ENCODE data around the gene MEOX2. TPM values are rescaled to one million over a fixed set of nuclear protein-coding genes. Genes with fewer than 3 reads are reported as not detected.

MEOX2 gene
- total RNA-seq, 1 donor from 2014 or later: 0.39 TPM

DNA sequence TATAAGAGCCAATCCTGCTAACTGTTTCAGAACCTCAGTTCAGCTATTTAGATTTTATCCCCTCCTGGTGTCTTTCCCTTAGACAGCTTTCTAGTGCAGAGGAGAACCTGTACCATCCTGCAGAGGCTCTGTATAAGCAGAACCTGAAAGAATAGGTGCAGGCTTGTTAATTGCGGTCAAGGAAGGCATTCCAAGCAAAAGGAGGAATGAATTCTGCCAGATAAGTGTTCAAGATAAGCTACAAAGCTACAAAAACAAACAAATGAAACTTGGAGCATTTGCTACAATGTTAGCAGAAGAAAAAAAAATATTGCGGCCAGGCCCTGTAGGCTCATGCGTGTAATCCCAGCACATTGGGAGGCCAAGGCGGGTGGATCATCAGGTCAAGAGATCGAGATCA, 92.0 kb downstream of the MEOX2 start:
- no peaks in the 10 kb centered on the region for H3K4me1 Mint-ChIP-seq (ENCODE audit: low read depth, unreplicated experiment)
- peaks cover 2% of the 10 kb centered on the region for H3K9me3 Mint-ChIP-seq (ENCODE audit: unreplicated experiment)
- no peaks in the 10 kb centered on the region for H3K27me3 Mint-ChIP-seq (ENCODE audit: unreplicated experiment)
- TF ChIP-seq, protein P1, sequence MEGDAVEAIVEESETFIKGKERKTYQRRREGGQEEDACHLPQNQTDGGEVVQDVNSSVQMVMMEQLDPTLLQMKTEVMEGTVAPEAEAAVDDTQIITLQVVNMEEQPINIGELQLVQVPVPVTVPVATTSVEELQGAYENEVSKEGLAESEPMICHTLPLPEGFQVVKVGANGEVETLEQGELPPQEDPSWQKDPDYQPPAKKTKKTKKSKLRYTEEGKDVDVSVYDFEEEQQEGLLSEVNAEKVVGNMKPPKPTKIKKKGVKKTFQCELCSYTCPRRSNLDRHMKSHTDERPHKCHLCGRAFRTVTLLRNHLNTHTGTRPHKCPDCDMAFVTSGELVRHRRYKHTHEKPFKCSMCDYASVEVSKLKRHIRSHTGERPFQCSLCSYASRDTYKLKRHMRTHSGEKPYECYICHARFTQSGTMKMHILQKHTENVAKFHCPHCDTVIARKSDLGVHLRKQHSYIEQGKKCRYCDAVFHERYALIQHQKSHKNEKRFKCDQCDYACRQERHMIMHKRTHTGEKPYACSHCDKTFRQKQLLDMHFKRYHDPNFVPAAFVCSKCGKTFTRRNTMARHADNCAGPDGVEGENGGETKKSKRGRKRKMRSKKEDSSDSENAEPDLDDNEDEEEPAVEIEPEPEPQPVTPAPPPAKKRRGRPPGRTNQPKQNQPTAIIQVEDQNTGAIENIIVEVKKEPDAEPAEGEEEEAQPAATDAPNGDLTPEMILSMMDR (IDR thresholded peaks at IDR 0.05; ENCODE audit: partially characterized antibody, unreplicated experiment): no peak
- no peak overlapping the region for H3K27ac Mint-ChIP-seq (ENCODE audit: unreplicated experiment)
- DNase-seq: no peak
- no peak overlapping the region for H3K4me3 Mint-ChIP-seq (ENCODE audit: unreplicated experiment)
- H3K36me3 Mint-ChIP-seq (ENCODE audit: unreplicated experiment): no peaks in the 10 kb centered on the region

DNA sequence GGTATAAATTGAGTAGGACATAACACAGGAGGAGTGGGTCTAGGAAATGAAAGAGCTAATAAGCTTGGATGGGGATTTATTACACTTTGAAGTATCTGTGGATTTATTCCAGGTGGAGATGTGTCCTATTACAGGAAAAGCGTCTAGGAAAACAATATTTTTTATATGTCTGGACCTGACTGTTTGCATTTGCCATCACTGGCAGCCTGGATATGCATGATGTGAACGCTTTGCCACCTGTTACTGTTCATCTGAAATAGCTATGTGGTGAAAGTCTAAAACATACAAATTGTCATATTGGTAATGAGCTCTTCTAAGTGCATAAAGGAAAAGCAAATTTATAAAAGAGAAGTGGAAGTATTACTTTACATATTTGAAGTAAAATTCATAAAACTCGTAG, 93.1 kb downstream of the MEOX2 start:
- TF ChIP-seq, protein P1 (IDR thresholded peaks at IDR 0.05; ENCODE audit: partially characterized antibody, unreplicated experiment): no peak
- DNase-seq: no peak
- peaks cover 2% of the 10 kb centered on the region for H3K9me3 Mint-ChIP-seq (ENCODE audit: unreplicated experiment)
- H3K4me1 Mint-ChIP-seq (ENCODE audit: low read depth, unreplicated experiment): no peaks in the 10 kb centered on the region
- no peaks in the 10 kb centered on the region for H3K36me3 Mint-ChIP-seq (ENCODE audit: unreplicated experiment)
- H3K27me3 Mint-ChIP-seq (ENCODE audit: unreplicated experiment): no peaks in the 10 kb centered on the region
- no peak overlapping the region for H3K4me3 Mint-ChIP-seq (ENCODE audit: unreplicated experiment)
- H3K27ac Mint-ChIP-seq (ENCODE audit: unreplicated experiment): no peak overlapping the region

DNA sequence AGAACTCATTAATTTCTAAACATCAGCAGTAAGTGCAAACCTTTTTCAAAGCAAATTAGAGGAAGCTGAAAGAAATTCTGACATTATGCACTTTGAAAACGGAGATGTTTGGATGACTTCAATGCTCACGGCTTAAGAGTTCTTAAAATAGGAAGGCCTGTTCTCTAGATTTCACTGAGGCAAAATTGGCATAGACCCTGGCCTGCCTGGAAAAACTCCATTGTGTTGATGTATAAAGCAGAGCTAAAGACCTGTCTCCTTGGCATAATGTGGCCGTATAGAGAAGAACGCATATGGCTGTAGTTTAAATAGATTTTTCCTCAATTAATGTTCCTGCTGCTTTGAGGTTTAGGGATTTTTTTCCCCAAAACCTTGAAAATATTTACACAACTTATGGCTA, 100.2 kb downstream of the MEOX2 start:
- Mint-ChIP-seq H3K27ac (ENCODE audit: unreplicated experiment) (no peak overlapping the region), H3K27me3 (ENCODE audit: unreplicated experiment) (no peaks in the 10 kb centered on the region), H3K4me1 (ENCODE audit: low read depth, unreplicated experiment) (no peaks in the 10 kb centered on the region), H3K4me3 (ENCODE audit: unreplicated experiment) (no peak overlapping the region), H3K9me3 (ENCODE audit: unreplicated experiment) (peaks cover 2% of the 10 kb centered on the region), H3K36me3 (ENCODE audit: unreplicated experiment) (peaks cover 12% of the 10 kb centered on the region)
- TF ChIP-seq, protein P1 (IDR thresholded peaks at IDR 0.05; ENCODE audit: partially characterized antibody, unreplicated experiment): no peak
- DNase-seq: no peak

DNA sequence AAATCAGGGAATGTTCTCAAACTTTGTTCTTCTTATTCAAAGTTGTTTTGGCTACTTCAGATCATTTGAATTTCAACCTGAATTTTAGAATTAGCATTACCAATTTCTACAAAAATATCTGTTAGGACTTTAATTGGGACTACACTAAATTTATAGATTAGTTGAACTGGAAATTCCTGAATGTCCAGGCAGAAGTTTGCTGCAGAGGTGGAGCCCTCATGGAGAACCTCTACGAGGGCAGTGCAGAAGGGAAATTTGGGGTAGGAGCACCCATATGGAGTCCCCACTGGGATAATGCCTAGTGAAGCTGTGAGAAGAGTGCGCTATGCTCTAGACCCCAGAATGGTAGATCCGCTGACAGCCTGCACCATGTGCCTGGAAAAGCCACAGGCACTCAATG, 101.9 kb downstream of the MEOX2 start:
- H3K36me3 Mint-ChIP-seq (ENCODE audit: unreplicated experiment): peaks cover 12% of the 10 kb centered on the region
- DNase-seq: no peak
- H3K9me3 Mint-ChIP-seq (ENCODE audit: unreplicated experiment): peaks cover 2% of the 10 kb centered on the region
- no peaks in the 10 kb centered on the region for H3K4me1 Mint-ChIP-seq (ENCODE audit: low read depth, unreplicated experiment)
- H3K27ac Mint-ChIP-seq (ENCODE audit: unreplicated experiment): no peak overlapping the region
- TF ChIP-seq, protein P1 (IDR thresholded peaks at IDR 0.05; ENCODE audit: partially characterized antibody, unreplicated experiment): no peak
- H3K4me3 Mint-ChIP-seq (ENCODE audit: unreplicated experiment): no peak overlapping the region
- no peaks in the 10 kb centered on the region for H3K27me3 Mint-ChIP-seq (ENCODE audit: unreplicated experiment)

DNA sequence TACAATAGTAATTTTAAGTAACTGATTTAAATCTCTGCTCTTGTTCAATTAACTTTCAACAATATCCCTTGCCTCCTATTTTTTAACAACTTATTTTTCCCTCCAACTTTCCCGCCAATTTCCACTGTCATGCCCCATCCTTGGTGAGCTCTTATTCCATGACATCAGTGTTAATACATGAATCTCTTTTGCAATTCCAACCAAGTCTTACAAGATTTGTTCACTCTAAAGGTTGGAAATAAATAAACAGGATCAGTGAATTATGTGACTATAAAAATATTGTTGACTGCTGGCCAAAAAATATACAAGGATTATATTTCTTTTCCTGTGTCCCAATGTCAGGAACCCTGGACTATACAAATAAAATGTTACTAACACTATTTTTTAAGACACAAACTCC, 103.7 kb downstream of the MEOX2 start:
- Mint-ChIP-seq H3K9me3 (ENCODE audit: unreplicated experiment) (peaks cover 2% of the 10 kb centered on the region), H3K4me1 (ENCODE audit: low read depth, unreplicated experiment) (no peaks in the 10 kb centered on the region), H3K27me3 (ENCODE audit: unreplicated experiment) (no peaks in the 10 kb centered on the region), H3K4me3 (ENCODE audit: unreplicated experiment) (no peak overlapping the region), H3K27ac (ENCODE audit: unreplicated experiment) (no peak overlapping the region), H3K36me3 (ENCODE audit: unreplicated experiment) (peaks cover 12% of the 10 kb centered on the region)
- TF ChIP-seq, protein P1 (IDR thresholded peaks at IDR 0.05; ENCODE audit: partially characterized antibody, unreplicated experiment): no peak
- no peak for DNase-seq
